Measurements from ENCODE around the gene ZBED5.

GRCh38 chr11:10808235-10808552 lies 49.7 kb downstream of the ZBED5 start:
- TF ChIP-seq CTCF (optimal IDR thresholded peaks at IDR 0.05 in 1 of 3, IDR thresholded peaks at IDR 0.05 in 1 of 3, conservative IDR thresholded peaks at IDR 0.05 in 1 of 3; ENCODE audit: extremely low read depth in 1 of 3, insufficient read depth in 2 of 3, low read length in 3 of 3) (no peak), EZH2 (IDR thresholded peaks at IDR 0.05; ENCODE audit: low read length) (no peak)

All from keratinocyte (primary cell).